Measurements from ENCODE around the gene IL10. TPM values are rescaled to one million over a fixed set of nuclear protein-coding genes. Genes with fewer than 3 reads are reported as not detected.
A peak's percentile ranks its signal among the peaks of the same experiment; 100 is the strongest.

IL10 gene
- total and polyA plus RNA-seq, 4 donors: 0.37 to 37.3 (median 2.9) TPM

- TF ChIP-seq, protein P1, sequence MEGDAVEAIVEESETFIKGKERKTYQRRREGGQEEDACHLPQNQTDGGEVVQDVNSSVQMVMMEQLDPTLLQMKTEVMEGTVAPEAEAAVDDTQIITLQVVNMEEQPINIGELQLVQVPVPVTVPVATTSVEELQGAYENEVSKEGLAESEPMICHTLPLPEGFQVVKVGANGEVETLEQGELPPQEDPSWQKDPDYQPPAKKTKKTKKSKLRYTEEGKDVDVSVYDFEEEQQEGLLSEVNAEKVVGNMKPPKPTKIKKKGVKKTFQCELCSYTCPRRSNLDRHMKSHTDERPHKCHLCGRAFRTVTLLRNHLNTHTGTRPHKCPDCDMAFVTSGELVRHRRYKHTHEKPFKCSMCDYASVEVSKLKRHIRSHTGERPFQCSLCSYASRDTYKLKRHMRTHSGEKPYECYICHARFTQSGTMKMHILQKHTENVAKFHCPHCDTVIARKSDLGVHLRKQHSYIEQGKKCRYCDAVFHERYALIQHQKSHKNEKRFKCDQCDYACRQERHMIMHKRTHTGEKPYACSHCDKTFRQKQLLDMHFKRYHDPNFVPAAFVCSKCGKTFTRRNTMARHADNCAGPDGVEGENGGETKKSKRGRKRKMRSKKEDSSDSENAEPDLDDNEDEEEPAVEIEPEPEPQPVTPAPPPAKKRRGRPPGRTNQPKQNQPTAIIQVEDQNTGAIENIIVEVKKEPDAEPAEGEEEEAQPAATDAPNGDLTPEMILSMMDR (IDR thresholded peaks at IDR 0.05; ENCODE audit: control extremely low read depth, extremely low read depth): no peak
- H3K4me1 ChIP-seq (ENCODE audit: control insufficient read depth in 5 of 5, insufficient read depth in 5 of 5, low read length in 5 of 5): no peaks in the 10 kb centered on the region
- H3K9me3 ChIP-seq (ENCODE audit: control insufficient read depth in 4 of 4, insufficient read depth in 3 of 4, low read length in 3 of 4): no peaks in the 10 kb centered on the region
- H3K36me3 ChIP-seq (ENCODE audit: control insufficient read depth in 4 of 4, insufficient read depth in 4 of 4, low read length in 4 of 4): no peaks in the 10 kb centered on the region
- WGBS, 2 donors: 92 to 95% methylated on average over 7 of the region's 7 CpGs
- H3K27me3 ChIP-seq (ENCODE audit: control insufficient read depth in 3 of 3, insufficient read depth in 3 of 3, low read length in 2 of 3): no peaks in the 10 kb centered on the region
- H3K4me3 ChIP-seq: no peak overlapping the region
- ATAC-seq (ENCODE audit: insufficient read depth, low FRiP score) (no peak), DNase-seq (no peak)
- no peak overlapping the region for H3K9ac ChIP-seq (ENCODE audit: insufficient read depth in 1 of 2, low read length in 2 of 2)
- no peak overlapping the region for H3K27ac ChIP-seq (ENCODE audit: low read depth in 1 of 2, low read length in 1 of 2)
Measured at GRCh38 chr1:206778031-206778430, 5.7 kb upstream of the IL10 start.

GRCh38 chr1:206776229-206776628, 3.9 kb upstream of the IL10 start:
- Histone ChIP-seq H3K27me3 (ENCODE audit: control insufficient read depth in 3 of 3, insufficient read depth in 3 of 3, low read length in 2 of 3) (no peaks in the 10 kb centered on the region), H3K4me3 (no peak overlapping the region), H3K27ac (ENCODE audit: low read depth in 1 of 2, low read length in 1 of 2) (no peak overlapping the region), H3K9ac (ENCODE audit: insufficient read depth in 1 of 2, low read length in 2 of 2) (no peak overlapping the region), H3K9me3 (ENCODE audit: control insufficient read depth in 4 of 4, insufficient read depth in 3 of 4, low read length in 3 of 4) (no peaks in the 10 kb centered on the region), H3K36me3 (ENCODE audit: control insufficient read depth in 4 of 4, insufficient read depth in 4 of 4, low read length in 4 of 4) (no peaks in the 10 kb centered on the region), H3K4me1 (ENCODE audit: control insufficient read depth in 5 of 5, insufficient read depth in 5 of 5, low read length in 5 of 5) (no peaks in the 10 kb centered on the region)
- peak; percentile 37 to 73 (median 57) for DNase-seq
- ATAC-seq (ENCODE audit: insufficient read depth, low FRiP score): no peak
- WGBS, 2 donors: 65 to 84% methylated on average over 4 of the region's 4 CpGs
- TF ChIP-seq, protein P1 (IDR thresholded peaks at IDR 0.05; ENCODE audit: control extremely low read depth, extremely low read depth): no peak

- Histone ChIP-seq H3K36me3 (ENCODE audit: control insufficient read depth in 4 of 4, insufficient read depth in 4 of 4, low read length in 4 of 4) (no peaks in the 10 kb centered on the region), H3K4me1 (ENCODE audit: control insufficient read depth in 5 of 5, insufficient read depth in 5 of 5, low read length in 5 of 5) (no peaks in the 10 kb centered on the region), H3K27me3 (ENCODE audit: control insufficient read depth in 3 of 3, insufficient read depth in 3 of 3, low read length in 2 of 3) (no peaks in the 10 kb centered on the region), H3K9me3 (ENCODE audit: control insufficient read depth in 4 of 4, insufficient read depth in 3 of 4, low read length in 3 of 4) (no peaks in the 10 kb centered on the region), H3K4me3 (no peak overlapping the region), H3K9ac (ENCODE audit: insufficient read depth in 1 of 2, low read length in 2 of 2) (no peak overlapping the region), H3K27ac (ENCODE audit: low read depth in 1 of 2, low read length in 1 of 2) (no peak overlapping the region)
- no peak for DNase-seq
- WGBS, 2 donors: 68 to 71% methylated on average over 3 of the region's 3 CpGs
- ATAC-seq (ENCODE audit: insufficient read depth, low FRiP score): no peak
- TF ChIP-seq, protein P1 (IDR thresholded peaks at IDR 0.05; ENCODE audit: control extremely low read depth, extremely low read depth): no peak
Measured at GRCh38 chr1:206774093-206774492, 1.8 kb upstream of the IL10 start.

DNA sequence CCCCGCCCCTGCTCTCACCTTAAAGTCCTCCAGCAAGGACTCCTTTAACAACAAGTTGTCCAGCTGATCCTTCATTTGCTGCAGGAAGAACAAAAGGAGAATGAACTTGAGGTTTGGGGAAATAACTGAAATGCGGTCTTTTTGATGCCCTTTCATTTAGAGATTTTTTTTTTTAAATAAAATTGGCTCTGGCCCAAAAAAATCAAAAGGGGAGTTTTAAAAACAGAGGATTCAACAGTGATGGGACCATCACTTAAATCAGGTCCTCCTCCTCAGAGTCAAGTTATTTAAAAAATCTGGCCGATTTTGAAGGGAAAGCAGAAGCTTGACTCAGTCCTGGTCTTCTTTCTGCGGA, 979 bp downstream of the IL10 start:
- Histone ChIP-seq H3K27ac (ENCODE audit: low read depth in 1 of 2, low read length in 1 of 2) (no peak overlapping the region), H3K4me3 (no peak overlapping the region)
- WGBS, 2 donors: 48 to 63% methylated on average over 4 of the region's 4 CpGs

More for the DNA sequence above, 979 bp downstream of the IL10 start:
- Histone ChIP-seq H3K9me3 (ENCODE audit: control insufficient read depth in 4 of 4, insufficient read depth in 3 of 4, low read length in 3 of 4) (no peaks in the 10 kb centered on the region), H3K9ac (ENCODE audit: insufficient read depth in 1 of 2, low read length in 2 of 2) (no peak overlapping the region), H3K4me1 (ENCODE audit: control insufficient read depth in 5 of 5, insufficient read depth in 5 of 5, low read length in 5 of 5) (peaks cover 0 to 5% (median 0%) of the 10 kb centered on the region in 5 donors), H3K27me3 (ENCODE audit: control insufficient read depth in 3 of 3, insufficient read depth in 3 of 3, low read length in 2 of 3) (no peaks in the 10 kb centered on the region), H3K36me3 (ENCODE audit: control insufficient read depth in 4 of 4, insufficient read depth in 4 of 4, low read length in 4 of 4) (no peaks in the 10 kb centered on the region)
- no peak for ATAC-seq (ENCODE audit: insufficient read depth, low FRiP score)
- DNase-seq: no peak
- TF ChIP-seq, protein P1 (IDR thresholded peaks at IDR 0.05; ENCODE audit: control extremely low read depth, extremely low read depth): no peak

Measured in lung (tissue), 12 donors.